ENCODE data around the gene ADGRV1.

- no peak for TF ChIP-seq CTCF (IDR thresholded peaks at IDR 0.05)
- TF ChIP-seq POLR2A (IDR thresholded peaks at IDR 0.05), result no peak
- TF ChIP-seq EP300 (IDR thresholded peaks at IDR 0.05), result no peak
- TF ChIP-seq POLR2AphosphoS5 (IDR thresholded peaks at IDR 0.05), result no peak
Observed at GRCh38 chr5:91155274-91155673, 596.7 kb downstream of the ADGRV1 start.

Measured in stomach (tissue), 4 donors.